ENCODE measurements around the gene NTSR1. TPM values are rescaled to one million over a fixed set of nuclear protein-coding genes. Genes with fewer than 3 reads are reported as not detected.

NTSR1 gene
- total RNA-seq, 1 experiment from 2014 or later = 0.02 TPM

DNA sequence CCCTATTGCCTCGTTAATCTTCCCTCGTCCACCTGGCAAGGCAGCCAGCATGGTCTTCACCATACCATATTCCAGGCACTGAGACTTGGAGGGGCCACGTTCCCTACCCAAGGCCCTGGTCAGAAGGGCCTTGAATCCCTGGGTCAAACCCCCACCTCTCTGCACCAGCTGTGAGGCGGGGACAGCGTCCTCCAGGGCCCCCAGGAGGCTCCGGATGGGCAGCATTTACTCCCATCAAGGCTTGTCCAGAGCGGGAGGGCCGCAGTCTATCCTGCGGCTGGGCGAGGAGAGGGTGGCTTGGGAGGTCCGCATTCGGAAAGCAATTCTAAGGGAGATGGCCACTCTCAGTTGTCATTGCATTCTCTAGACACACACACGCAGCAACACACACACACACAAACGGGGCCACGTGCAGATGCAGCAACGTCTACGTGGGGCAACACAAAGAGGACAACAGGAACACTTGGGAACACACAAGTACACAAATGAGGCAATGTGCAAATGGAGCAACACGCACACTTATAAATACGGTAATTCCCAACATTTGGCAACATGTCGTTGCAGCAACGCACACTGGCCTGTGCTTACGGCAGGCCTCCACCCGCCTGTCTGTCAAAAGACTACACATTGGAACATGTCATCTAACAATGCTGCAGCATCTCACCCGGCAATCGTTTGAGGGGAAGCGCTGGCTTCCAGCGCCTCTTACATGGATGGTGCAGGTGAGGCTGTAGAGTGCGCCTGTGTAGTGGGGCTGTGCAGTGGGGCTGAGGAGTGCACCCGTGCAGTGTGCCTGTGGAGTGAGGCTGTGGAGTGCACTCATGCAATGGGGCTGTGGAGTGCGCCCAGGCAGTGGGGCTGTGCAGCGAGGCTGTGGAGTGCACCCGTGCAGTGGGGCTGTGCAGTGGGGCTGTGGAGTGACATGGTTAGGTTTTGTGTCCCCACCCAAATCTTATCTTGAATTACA, 12.9 kb upstream of the NTSR1 start:
- Histone ChIP-seq H3K27me3 (peaks cover 68% of the 10 kb centered on the region), H3K4me1 (no peaks in the 10 kb centered on the region), H3K4me3 (no peak overlapping the region)

GRCh38 chr20:62696434-62696957, 12.1 kb upstream of the NTSR1 start:
- DNase-seq = no peak
- Histone ChIP-seq H3K27ac (no peak overlapping the region), H3K4me1 (no peaks in the 10 kb centered on the region), H3K27me3 (peaks cover 70% of the 10 kb centered on the region), H3K9me3 (replicated peaks) (no peaks in the 10 kb centered on the region), H3K36me3 (no peaks in the 10 kb centered on the region), H3K4me3 (no peak overlapping the region)

More for the DNA sequence above, 12.9 kb upstream of the NTSR1 start:
- Histone ChIP-seq H3K9me3 (replicated peaks) (no peaks in the 10 kb centered on the region), H3K36me3 (no peaks in the 10 kb centered on the region), H3K27ac (no peak overlapping the region)
- DNase-seq = no peak

DNA sequence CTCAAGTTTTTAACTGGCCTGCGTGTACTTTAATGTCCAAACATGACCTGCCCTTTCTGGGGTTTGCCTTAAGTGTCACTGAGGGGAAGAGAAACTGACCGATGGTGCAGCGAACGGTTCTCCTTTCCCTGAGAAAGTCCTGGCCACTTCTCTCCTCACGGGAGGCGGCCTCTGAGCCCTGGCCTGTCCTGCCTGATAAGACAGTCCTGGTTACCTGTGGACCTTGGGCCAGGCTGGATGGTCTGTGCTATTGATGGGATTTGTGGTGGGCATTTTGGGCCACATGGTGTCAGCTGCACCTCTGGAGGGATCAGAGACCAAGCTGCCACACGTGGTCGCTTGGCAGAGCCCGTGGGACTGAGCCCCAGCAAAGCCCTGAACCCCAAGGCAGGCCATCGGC, 11.6 kb upstream of the NTSR1 start:
- Histone ChIP-seq H3K4me1 (no peaks in the 10 kb centered on the region), H3K27ac (no peak overlapping the region), H3K4me3 (no peak overlapping the region), H3K36me3 (no peaks in the 10 kb centered on the region), H3K9me3 (replicated peaks) (no peaks in the 10 kb centered on the region), H3K27me3 (peaks cover 70% of the 10 kb centered on the region)
- no peak for DNase-seq

DNA sequence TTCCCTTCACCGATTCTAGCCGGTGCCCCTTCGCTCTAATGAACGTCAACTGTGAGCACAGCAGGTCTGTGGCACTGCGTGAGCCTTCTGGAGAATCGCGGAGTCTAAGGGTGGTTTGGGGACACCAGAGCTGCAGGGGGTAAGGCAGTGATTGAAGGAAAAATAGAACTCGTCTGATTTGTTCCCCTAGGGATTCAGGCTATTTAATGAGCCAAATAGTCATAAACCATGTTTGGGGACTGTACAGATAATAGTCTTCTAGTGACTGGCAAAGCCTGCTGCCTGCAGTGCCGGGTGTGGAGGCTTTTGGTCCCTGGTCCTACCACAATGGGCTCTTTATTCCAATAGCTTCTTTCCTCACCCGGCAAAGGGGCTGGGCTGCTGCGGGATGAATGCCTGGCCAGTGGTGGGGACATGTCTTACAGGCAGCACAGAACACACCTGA, 11.1 kb upstream of the NTSR1 start:
- no peak overlapping the region for H3K4me3 ChIP-seq
- H3K27me3 ChIP-seq = peaks cover 67% of the 10 kb centered on the region
- H3K9me3 ChIP-seq (replicated peaks) = no peaks in the 10 kb centered on the region
- no peaks in the 10 kb centered on the region for H3K4me1 ChIP-seq
- no peak overlapping the region for H3K27ac ChIP-seq
- DNase-seq = no peak
- H3K36me3 ChIP-seq = no peaks in the 10 kb centered on the region

DNA sequence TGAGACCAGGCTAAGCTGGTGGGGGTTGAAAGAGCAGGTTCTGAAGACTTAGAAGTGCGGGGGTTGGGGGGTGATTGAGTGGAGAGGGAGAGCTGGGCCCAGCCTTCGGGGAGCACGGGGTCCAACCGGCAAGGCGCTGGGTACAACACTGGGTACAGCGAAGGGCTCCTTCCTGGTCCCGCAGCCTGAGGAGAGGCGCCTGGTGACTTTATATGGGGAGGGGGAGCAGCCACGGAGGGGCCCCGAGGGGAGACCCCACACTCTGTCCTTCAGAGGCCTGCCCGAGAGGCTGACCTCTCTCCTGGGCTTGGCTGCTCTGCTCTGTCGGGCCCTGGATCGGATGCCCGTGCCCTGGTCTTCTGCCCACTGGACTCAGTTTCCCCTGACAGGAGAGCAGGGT, 10.4 kb upstream of the NTSR1 start:
- DNase-seq = no peak
- no peak overlapping the region for H3K27ac ChIP-seq
- H3K4me1 ChIP-seq = no peaks in the 10 kb centered on the region
- no peak overlapping the region for H3K4me3 ChIP-seq
- peaks cover 67% of the 10 kb centered on the region for H3K27me3 ChIP-seq
- no peaks in the 10 kb centered on the region for H3K9me3 ChIP-seq (replicated peaks)
- no peaks in the 10 kb centered on the region for H3K36me3 ChIP-seq

- H3K27me3 ChIP-seq = peaks cover 67% of the 10 kb centered on the region
- peaks cover 8% of the 10 kb centered on the region for H3K4me1 ChIP-seq
Observed at GRCh38 chr20:62699296-62699695, 9.3 kb upstream of the NTSR1 start.

DNA sequence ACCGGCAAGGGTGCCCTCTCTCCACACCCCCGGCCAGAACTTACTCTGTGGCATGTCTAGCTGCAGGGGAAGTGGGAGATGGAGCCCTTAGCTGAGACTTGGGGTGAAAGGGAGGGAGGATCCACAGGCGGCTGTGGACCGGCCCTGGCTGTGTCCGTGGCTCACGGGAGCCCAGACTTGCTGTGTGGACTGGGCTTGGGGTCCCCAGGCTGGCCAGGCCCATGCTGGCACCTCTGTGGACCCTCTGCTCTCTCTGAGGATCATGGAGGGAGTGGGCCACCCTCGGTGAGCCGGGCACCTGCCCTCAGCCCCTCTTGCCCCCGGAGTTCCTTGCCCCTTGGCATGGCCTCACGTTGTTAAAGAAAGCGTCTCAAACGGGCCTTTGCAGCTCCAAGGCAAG, 8.9 kb upstream of the NTSR1 start:
- no peak for DNase-seq
- Histone ChIP-seq H3K4me1 (peaks cover 10% of the 10 kb centered on the region), H3K27ac (no peak overlapping the region), H3K9me3 (replicated peaks) (no peaks in the 10 kb centered on the region), H3K4me3 (no peak overlapping the region), H3K36me3 (no peaks in the 10 kb centered on the region), H3K27me3 (peaks cover 64% of the 10 kb centered on the region)

More at GRCh38 chr20:62699296-62699695, 9.3 kb upstream of the NTSR1 start:
- no peak overlapping the region for H3K4me3 ChIP-seq
- H3K27ac ChIP-seq = no peak overlapping the region
- H3K9me3 ChIP-seq (replicated peaks) = no peaks in the 10 kb centered on the region
- no peak for DNase-seq
- no peaks in the 10 kb centered on the region for H3K36me3 ChIP-seq

- Histone ChIP-seq H3K27me3 (peaks cover 58% of the 10 kb centered on the region), H3K27ac (no peak overlapping the region), H3K4me1 (peaks cover 14% of the 10 kb centered on the region), H3K36me3 (no peaks in the 10 kb centered on the region), H3K9me3 (replicated peaks) (no peaks in the 10 kb centered on the region), H3K4me3 (no peak overlapping the region)
- DNase-seq = no peak
Observed at GRCh38 chr20:62700261-62700930, 8.2 kb upstream of the NTSR1 start.

- no peak overlapping the region for H3K4me3 ChIP-seq
Observed at GRCh38 chr20:62701161-62702012, 7.2 kb upstream of the NTSR1 start.

DNA sequence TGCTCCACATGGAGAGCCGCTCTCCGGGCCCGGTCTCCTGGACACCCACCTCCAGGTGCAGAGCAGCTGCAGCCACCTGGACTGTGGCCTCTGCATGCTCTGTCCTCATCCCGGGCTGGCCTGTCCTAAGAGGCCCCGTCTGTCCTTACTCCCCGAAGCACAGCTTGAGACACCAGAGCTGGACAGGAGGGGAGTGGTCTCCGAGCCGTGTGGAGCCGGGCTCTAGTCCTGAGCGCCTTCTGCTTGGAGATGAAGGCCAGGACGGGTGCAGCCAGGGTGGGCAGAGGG, 6.7 kb upstream of the NTSR1 start:
- H3K4me3 ChIP-seq = no peak overlapping the region
- no peak overlapping the region for H3K27ac ChIP-seq
- DNase-seq = no peak
- no peaks in the 10 kb centered on the region for H3K36me3 ChIP-seq
- H3K27me3 ChIP-seq = peaks cover 57% of the 10 kb centered on the region
- peaks cover 14% of the 10 kb centered on the region for H3K4me1 ChIP-seq
- no peaks in the 10 kb centered on the region for H3K9me3 ChIP-seq (replicated peaks)

More at GRCh38 chr20:62701161-62702012, 7.2 kb upstream of the NTSR1 start:
- no peak for DNase-seq
- Histone ChIP-seq H3K27ac (no peak overlapping the region), H3K4me1 (peaks cover 14% of the 10 kb centered on the region), H3K9me3 (replicated peaks) (no peaks in the 10 kb centered on the region), H3K36me3 (no peaks in the 10 kb centered on the region), H3K27me3 (peaks cover 58% of the 10 kb centered on the region)

DNA sequence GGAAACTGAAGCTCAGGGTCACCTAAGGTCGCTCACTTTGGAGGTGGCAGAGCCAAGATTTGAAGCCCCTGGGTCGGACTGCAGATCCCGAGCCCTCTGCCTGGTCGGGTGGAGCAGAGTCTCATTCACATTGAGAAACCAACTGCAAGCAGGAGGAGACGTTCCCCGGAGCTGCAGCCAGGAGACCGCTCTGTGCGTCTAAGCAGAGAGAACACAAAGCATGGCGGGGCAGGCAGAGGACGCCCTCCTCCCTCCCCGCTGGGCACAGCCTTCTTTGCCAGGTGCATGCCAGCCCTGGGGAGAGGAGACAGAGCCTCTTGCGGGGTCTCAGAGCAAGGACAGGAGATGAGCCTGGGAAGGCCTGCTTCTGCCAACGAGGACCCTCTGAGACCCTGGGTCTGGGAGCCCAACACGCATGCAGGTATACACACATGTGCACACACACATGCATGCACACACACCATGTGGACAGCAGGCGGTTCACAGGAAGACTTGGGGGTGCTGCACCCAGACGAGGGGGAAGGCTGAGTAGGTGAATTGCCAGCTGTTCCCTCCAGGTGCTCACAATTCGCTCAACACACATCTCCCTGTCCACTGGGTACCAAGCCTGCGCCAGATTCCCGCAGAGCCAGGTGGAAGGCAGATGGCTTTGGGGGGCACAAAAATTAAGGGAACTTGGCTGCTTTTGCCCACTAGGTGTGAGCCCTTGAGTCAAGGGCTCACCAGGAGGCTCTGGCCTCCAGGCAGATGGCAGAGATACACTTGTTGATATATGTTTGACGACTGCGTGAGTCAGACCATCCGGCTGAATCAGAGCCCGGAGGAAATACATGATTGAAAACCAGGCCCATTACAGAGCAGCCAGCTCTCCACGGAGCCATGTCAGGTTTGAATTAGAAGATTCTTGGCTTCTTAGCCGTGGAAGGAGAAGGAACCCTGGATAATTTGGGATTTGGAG, 5.5 kb upstream of the NTSR1 start:
- no peaks in the 10 kb centered on the region for H3K36me3 ChIP-seq
- H3K4me1 ChIP-seq = peaks cover 14% of the 10 kb centered on the region
- H3K9me3 ChIP-seq (replicated peaks) = no peaks in the 10 kb centered on the region
- no peak overlapping the region for H3K4me3 ChIP-seq
- H3K27me3 ChIP-seq = peaks cover 45% of the 10 kb centered on the region
- no peak overlapping the region for H3K27ac ChIP-seq
- no peak for DNase-seq

DNA sequence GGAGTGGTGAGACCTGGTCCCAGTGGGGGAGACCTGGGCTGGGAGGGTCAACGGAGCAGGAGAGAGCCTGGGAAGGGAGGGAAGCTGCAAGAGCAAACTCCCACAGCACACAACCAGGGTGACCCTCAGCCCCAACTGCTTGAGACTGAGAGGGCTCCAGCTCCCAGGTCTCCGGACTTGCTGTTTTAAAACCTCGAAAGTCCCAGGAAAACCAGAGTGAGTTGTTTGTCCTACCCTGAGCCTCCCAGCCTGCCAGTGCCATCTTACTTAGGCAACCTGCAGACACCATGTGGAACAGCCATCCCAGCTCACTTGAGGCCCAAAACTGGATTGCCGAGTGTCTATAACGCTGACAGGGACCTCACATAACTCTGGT, 4.8 kb upstream of the NTSR1 start:
- Histone ChIP-seq H3K4me3 (no peak overlapping the region), H3K9me3 (replicated peaks) (no peaks in the 10 kb centered on the region), H3K27me3 (peaks cover 41% of the 10 kb centered on the region), H3K4me1 (peaks cover 14% of the 10 kb centered on the region), H3K27ac (no peak overlapping the region), H3K36me3 (no peaks in the 10 kb centered on the region)
- no peak for DNase-seq

DNA sequence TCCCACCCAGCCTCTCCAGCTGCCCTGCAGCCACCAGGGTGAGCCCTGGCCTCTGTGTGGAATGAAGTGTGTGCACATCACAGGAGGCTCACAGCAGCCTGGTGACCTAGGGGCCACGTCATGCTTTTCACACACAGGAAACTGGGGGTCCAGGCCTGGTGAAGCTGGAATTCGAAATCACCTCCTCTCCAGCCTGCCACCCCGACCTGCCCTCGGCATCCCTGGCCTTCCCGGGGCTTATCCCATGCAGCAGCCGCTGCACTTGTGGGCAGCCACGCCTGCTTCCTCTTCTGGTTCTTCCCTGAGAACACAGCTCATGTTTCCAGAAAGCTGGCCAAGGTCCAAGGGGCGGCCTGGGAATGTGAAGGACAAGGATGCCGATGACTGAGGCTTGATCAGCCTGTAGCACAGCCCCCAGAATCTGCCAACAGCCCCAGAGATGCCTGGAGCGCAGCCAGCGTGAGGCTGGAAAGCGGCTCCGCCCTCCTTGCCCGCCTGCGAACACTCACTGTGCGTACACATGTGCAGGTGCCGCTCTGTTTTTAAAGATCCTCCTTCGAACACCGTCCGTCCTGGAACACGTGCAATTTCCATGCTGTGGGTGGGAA, 4.2 kb upstream of the NTSR1 start:
- peak; percentile 100 for DNase-seq
- Histone ChIP-seq H3K36me3 (no peaks in the 10 kb centered on the region), H3K4me1 (peaks cover 14% of the 10 kb centered on the region), H3K27me3 (peaks cover 36% of the 10 kb centered on the region), H3K4me3 (no peak overlapping the region), H3K27ac (no peak overlapping the region), H3K9me3 (replicated peaks) (no peaks in the 10 kb centered on the region)

Data from SJCRH30 (cell line).